Bone marrow (tissue), 2 donors: ENCODE results near the gene RAC2.

Experiments used
- DNase-seq, 2 donors: peaks; one replicate each; lab custom pipeline; 2025; lab: John Stamatoyannopoulos, UW

Gene RAC2

DNA sequence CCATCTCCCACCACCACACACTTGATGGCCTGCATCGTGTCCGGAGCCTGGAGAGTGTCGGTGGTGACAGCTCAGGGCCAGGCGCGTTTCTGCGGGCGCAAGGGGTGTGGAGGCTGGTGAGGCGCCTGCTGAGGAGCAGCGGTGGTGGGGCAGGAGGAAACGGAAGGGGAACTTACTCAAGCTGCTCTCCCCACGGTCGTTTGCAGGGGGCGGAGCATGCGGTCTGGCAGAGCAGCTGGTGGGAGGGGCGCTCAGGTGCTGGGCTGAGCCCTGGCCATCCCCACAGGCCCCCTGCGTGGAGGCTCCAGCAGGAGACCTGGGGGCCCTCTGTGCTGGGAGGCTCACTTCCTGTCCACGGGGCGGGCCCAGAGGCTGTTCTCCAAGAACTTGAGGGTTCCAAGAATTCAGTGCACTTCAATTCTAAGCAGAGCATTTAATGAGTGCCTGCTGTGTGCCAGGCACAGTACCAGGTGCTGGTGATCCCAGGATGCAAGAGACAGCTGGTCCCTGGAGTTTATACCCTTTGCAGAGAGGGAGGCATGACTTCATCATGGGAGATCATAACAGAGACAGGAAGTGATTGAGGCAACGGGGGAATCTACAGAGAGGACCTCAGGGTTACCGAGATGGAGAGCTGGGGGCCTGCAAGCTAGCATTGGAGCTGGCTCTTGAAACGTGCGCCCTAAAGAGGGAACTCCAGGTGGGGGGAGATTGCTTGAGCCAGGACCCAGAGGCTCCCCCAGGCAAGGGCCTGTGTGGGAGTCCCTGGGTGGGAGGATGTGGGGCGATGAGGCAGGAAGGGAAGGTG lies at the start of gene RAC2:
RAC2 (minus strand) TSS at position 156 of the 808 bp plus-strand sequence; CDS start at position 35, 121 bp downstream.
- DNase-seq, result peak; percentile 63 to 92

DNA sequence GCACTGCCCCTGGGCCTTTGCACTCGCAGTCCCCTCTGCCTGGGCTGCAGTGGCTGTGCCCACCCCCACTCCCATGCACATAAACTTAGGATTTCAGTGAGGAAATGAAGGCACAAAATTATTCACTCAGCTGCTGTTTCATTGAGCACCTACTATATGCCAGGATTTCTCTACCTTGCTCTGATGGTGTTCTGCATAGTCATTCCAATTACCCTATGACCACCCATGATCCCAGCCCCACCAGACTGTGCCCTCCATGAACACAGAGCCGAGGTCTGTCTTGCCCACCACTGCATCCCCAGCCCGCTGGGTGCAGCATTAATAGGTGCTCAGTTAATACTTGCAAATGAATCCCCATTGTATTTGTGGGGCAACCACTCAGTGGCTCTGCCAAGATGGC lies 49.1 kb upstream of the RAC2 start:
- no peak for DNase-seq

DNA sequence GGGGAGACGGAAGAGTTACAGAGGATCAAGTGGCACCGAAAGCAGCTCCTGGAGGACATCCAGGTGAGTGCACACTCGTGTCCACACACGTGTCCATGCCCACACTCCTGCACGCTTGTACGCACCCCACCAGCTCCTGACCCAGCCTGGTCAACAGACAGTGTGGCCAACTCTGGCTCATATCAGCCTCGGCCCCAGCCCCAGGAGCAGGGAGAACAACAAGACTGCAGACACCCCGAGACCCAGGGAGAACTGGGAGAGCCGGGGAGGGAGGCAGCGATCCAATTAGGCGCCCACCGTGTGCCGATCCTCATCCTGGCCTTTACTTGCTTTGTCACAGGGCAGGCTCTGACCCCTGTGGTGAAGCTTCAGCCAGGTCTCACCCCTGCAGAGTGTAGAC lies 48.6 kb upstream of the RAC2 start:
- DNase-seq, result no peak

DNA sequence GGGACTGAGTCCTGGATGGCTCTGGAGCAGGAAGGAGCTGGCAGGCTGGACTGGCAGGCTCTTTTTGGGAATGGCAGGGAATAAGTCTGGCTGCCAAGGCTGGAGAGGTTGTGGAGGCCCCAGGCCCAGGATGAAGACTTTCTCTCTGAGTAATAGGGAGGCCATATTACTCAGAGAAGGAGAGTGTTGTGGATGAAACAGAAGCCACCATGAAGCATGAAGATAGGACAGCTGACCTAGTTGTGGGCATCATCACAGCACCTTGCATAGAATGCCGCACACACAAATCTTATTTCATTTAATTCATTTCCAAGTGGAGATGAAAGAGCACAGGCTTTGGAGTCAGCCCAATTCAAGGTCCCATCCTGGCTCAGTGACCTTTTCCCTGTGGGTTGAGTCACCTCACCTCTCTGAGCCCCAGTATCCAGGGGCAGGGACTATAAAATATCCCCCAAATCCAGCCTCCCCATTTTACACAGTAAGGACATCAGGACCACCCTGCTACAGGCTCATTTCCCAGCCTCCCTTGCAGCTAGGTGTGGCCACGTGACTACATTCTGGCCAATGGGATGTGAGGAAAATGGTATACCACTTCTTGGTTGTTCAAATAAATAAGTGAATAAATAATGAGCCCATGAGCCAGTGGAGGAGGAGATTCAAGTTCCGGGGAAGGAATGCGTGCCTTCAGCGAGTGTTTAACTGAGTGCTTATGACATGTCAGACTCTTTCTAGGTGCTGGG lies 47.7 kb upstream of the RAC2 start:
- DNase-seq, result no peak

DNA sequence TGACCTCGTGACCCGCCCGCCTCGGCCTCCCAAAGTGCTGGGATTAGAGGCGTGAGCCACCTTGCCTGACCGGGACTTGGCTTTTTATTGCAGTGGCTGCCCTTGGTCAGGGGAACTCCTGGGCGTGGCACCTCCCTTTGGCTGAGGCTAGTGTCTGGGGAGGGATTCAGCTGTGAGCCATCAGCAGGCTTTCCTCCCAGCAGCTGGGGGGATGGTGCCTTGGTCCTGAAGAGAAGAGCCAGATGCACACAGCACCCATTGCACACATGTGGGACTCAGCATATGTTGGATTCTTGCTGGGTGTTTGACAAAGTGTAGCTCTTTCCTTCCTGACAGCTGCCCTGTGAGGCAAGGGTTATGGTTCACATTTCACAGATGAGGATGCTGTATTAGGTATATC lies 46.7 kb upstream of the RAC2 start:
- DNase-seq, result no peak

DNA sequence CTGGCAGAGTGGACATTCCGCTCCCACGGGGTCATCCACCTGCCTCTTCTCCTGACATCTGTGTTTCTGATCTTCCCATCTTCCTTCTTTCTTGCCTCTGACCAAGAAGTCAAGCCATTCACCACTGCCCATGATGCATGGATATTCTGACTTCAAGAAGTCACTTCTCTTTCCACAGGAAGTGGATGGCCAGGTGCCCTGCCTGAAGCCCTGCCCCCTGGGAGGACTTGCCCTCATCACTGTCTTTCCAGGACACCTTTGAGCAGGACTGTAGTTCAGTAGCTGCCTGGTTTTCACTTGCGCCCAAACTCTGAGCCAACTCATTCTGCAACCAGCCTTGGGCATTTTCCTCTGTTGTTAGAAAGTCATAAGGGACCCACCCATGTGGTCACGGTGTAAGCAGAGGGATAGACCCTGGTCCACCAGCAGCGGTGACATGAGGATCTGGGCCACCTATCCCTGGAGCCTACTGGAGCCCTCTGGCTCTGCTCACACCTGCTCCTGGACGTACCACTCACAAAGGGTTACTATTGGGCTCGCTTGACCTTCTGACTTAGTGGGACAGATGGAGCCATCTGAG lies 45.2 kb upstream of the RAC2 start:
- DNase-seq, result no peak

DNA sequence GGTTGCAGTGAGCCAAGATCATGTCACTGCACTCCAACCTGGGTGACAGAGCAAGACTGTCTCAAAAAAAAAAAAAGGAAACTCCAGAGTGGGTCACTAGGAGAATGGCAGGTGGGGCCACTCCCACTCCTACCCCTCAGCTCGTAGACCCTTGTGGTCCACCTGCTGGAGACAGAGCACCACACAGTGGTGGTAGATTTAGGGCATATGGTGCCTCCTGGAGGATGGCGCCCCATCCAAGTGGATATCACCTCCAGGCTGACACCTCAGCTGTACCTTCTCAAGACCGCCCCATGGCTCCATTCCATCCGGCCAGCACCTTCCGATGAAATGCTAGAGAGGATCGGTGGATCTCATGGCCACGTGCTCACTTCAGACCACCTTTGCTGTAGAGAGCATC lies 44.5 kb upstream of the RAC2 start:
- no peak for DNase-seq

DNA sequence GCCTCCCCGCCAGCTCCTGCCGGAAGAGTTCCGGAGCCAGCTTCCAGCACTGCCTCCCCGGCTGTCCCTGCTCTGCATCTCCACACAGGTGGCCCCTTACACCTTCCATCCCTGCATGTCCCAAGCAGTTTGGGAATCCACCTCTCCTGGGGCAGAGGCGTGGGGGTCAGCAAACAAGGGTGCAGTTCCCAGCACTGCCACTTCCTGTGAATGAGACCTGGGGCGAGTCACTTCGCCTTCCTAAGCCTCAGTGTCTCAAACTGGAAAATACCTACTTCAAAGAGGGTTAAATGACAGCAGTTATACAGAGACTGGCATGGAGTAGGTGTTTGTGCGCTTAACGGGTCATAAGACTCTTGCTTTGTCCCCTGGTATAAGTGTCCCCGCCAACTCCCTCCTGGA lies 43.5 kb upstream of the RAC2 start:
- DNase-seq, result no peak

DNA sequence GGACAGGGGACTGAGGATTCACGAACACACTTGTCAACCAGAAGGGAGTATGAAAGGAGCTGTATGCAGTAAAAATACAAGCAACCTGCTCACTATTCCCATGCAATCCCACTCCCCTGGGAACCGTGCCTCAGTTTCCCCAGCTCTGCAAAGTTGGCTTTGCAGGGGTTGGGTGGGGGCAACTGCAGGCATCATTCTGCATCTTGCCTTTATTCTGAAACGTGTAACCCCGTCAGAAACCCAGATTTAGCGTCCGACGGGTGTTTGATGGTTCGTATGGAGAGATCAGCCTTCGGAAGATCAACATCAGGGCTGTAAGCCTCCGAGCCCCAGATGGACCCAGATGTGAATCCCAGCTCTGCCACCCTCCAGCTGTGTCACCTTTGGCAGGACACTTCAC lies 41.9 kb upstream of the RAC2 start:
- DNase-seq, result no peak

DNA sequence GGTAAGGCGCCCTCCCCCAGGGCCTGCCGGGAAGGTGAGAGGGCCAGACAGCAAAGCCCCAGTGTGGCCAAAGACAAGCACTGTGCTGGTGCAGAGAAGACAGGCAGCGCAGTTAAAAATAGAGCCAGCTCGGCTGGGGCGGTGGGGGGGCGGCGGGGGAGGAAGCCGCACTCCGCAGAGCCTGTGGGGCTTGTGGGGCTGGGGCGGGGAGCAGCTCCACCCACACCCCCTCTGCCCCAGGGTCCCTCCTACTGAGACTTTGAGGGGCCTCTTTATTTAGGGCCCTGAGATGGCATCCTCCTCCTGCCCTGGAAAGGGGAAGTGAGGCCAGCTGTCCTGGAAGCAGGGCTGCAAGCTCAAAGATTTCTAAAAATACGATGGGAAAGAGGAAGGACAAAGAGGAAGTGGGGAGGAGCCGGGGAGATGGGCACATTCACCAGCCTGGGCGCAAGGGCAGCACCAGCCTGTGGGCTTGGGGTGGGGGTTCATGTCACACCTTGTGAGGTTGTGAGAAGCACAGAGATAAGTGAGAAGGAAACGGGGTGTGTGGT lies 40.8 kb upstream of the RAC2 start:
- DNase-seq, result peak; percentile 43 to 97

DNA sequence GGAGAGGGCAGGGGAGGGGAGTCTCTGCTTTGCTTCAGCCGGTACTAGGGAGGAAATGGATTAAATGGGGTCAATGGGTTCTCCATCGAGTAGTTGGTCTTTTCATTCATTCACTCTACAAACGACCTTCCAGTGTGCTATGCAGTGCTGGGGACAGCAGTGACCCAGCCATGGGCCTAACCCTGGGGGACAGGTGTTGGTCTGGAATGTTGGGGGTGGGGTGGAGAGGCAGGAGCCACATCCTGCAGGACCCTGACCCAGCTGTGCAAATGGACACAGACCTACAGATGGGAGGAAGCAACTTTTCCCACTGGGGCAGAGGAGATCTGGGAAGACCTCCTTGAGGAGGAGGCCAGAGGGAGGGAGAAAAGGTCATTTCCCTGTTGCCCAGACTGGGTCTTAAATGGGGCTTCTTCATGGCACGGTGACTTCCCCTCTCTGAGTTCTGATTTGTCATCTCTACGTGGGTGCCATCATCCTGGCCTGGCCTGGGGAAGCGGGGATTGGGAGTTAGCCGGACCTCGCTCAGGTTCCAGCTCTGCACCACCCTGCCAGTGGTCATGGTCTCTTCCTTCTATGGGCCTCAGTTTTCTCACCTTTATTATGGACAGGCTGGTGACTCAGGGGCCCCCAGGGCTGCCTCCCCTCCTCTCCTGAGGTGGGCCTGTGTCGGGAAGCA lies 40.2 kb upstream of the RAC2 start:
- no peak for DNase-seq

DNA sequence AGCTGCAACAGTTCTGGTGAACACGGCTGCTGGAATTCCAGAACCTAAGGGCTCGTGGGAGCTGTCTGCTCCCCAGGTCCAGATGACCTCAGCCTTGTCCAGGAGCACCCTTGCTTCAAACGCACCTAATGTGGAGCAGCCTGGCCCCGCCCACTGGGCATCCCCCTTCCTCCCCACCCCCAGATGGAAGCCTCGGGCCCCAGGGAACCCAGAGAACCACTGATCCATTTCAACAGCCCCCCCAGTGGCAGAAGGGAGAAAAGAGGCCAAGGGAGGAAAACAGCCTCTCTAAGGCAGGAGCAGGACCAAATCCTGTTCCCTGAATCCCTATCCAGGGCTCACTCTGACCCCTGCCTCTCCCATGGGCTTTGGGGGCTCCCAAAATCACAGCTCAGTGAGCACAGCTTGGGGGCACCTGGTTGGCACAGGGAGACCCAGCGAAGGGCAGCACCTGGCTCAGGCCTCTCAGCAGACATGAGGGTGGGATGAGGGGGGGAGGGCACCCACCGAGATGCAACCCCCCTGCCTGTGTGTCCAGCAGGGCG lies 39.4 kb upstream of the RAC2 start:
- DNase-seq, result no peak

DNA sequence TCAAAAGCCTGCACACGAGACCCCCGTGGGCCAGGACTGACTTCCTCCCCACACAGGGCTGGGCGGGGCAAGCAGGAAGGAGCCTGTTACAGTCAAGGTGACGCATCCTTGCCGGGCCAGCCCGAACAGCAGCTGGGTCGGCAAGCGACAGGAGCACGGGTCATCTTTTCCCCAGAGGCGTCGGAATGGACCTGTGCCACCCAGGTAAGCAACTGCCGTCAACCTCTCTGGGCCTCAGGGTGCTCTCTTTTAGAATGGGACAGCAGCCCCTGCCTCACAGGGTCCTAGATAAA lies 38.3 kb upstream of the RAC2 start, which contains the start of gene CYTH4:
CYTH4 (plus strand) TSS at position 124 of the 293 bp plus-strand sequence; CDS start at position 186, 62 bp downstream.
- peak; percentile 42 to 71 for DNase-seq

DNA sequence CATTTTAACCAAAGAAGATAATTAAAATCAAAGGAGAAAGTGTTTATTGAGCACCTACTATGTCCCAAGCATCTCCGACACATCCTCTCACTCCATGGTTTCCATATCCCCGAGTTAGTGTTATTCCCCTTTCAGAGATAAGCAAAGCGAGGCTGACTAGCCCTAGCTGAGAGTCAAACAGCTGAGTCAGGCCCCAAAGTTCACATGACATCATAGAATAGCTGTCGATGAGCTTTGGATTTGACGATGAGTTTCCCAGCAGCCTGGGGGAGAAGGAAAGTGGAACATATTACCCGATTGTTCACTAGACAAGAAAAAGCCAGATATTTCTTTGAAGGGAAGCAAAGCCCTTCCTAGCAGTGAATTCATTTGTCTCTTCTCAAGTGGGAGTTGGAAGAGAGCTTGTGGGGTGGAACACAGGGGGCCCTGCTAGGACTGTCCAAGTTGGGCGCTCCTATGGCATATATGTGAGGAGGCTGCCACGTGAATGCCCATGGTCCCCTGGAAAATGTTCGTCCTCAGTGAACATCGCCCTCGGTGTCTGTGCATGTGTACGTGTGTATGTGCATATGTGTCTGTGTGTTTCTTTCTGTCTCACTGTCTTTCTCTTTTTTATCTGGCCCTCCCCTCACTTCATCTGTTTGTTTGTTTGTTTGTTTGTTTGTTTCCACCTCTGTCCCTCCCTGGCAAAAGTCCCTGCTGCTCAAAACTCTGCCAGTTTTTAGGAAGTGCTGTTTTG lies 37.7 kb upstream of the RAC2 start:
- DNase-seq, result no peak

DNA sequence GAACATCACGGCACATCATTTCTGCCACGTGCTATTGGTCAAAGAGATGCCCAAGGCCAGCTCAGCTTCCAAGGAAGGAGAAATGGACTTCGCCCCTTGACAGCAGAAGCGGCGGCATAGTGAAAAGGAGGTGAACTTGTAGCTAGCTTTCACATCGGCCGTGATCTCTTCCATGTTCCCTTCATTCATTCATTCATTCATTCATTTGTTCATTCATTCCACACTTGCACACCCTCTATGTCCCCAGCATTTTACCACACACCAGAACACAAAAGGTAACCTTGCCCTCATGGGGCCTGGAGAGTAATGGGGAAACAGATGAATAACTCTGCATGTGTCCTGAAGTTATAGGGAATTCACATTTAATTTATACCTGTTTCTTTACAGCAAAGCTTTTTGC lies 37.1 kb upstream of the RAC2 start:
- no peak for DNase-seq

DNA sequence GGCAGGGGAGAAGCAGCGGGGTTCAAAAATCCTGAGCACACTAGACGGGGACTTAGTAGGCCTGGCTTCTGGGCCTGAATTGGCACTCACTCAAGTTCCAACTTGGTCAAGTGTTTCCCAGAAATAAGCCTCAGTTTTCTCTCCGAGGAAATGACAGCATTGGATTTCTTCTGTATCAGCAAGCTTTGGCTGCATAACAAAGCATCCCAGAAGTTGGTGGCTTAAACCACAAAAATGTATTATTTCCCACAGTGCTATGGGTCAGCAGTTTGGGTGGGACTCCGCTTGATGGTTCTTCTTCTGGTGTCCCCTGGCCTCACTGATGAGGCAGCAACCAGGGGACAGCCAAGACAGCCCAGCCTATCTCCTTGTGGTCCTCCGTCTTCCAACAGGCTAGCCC lies 36.6 kb upstream of the RAC2 start:
- DNase-seq, result no peak

DNA sequence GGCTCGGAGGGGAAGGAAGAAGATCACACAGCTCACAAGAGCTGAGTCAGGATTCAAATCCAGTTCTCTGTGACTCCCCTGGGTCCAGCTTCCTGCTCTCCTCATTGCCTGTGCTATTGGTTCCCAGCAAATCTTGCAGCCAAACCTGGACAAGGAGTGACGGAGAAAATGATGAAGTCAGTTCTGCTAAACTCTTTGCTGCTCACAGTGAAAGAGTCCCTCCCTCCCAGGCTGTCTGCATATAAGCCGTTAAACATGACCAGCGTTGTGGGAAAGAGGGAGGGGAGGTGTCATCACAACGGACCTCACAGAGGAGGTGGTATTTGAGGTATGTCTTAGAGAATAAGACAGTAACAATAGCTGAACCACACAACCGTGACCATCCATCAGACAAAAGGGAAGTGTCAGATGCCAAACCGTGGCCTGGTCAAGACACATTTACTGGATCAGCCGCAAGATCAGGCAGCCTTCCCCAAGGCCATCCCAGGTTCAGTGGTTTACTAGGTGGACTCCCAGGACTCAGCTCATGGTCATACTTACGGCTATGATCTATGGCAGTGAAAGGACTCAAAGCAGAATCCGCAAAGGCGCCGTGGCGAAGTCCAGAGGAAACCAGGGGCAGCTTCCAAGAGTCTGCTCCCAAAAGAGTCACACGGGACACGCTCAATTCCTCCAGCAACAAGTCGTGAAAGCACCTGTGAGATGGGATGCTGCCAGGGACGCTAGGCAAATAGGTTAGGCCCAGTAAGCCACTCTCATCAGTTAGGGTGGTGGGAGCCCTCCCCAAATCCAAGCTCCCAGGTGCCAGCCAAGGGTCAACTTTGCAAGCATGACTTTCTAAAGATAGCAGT lies 35.5 kb upstream of the RAC2 start:
- no peak for DNase-seq

DNA sequence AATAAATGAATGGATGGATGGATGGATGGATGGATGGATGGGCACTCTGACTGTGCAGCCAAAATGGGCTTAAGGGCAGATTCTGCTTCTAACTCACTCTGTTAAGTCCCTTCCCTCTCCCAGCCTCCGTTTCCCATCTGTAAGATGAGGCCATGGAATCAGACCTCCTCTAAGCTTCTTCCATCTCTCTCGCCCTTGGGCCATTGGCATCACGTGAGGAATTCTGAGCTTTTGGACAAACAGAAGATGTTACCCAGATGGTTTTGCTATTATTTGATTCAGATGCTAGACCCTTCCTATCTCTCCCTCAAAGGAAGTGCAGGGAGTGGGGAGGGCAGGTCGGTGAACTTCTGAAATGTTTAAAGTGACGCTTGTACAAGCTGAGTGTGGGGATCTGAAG lies 34.2 kb upstream of the RAC2 start:
- DNase-seq, result no peak

DNA sequence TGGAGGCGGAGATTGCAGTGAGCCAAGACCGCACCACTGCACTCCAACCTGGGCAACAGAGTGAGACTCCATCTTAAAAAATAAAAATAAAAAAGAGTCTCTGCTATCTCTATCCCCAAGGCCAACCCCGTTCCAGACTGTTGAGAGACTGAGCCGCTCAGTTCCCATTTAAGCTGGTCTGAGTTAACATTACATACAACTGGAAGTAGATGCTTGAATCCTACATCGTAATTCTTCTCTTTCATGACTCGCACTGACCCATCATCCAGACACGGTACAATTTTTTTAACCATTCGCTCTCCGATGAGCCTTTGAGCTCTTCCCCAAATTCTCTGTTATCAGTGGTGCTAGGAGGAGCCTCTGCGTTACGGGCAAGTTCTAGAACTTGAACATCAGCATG lies 33.3 kb upstream of the RAC2 start:
- no peak for DNase-seq

DNA sequence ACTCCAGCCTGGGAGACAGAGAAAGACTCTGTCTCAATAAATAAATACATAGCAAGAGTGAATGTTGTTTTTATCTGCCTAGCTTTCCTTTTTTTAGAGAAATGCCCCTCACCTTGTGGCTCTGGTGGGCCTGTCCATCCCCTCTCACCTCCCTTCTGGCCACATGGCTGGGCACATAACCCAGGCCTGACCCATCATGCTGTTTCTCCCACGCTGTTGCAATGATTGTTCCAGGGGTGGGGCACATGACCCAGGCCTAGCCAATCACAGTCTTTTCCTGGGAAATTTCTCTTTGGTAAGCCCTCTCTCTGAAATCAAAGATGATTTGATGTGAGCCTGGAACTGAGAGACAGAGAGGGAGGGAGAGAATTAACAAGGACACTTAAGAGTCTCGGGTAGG lies 32.7 kb upstream of the RAC2 start:
- no peak for DNase-seq
